GM21423 (cell line): ENCODE results near the gene STARD5.

Source experiments
- ATAC-seq: cut with Tn5 transposase; IDR thresholded peaks from one replicate; pipeline ENCODE4 v1.9.1; 2021; ENCODE audit warnings: mild to moderate bottlenecking, moderate library complexity; ENCODE audit not compliant: unreplicated experiment

The STARD5 gene

GRCh38 chr15:81294516-81294880 lies 29.4 kb downstream of the STARD5 start:
- no peak for ATAC-seq

GRCh38 chr15:81293728-81294515 lies 30.0 kb downstream of the STARD5 start:
- ATAC-seq = peak; percentile 53

DNA sequence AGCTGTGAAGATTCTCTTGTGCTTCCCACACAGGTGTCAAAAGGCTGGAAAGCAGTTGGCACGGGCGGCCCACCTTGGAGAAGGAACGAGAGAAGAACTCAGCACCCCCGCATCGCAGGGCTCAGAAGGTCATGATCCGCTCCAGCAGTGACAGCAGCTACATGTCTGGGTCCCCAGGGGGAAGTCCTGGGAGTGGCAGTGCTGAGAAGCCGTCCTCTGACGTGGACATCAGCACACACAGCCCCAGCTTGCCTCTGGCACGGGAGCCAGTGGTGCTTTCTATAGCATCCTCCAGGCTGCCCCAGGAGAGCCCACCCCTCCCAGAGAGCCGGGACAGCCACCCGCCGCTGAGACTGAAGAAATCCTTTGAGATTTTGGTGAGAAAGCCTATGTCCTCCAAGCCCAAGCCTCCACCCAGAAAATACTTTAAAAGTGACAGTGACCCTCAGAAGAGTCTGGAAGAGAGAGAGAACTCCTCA lies 31.4 kb downstream of the STARD5 start:
- peak; percentile 32 for ATAC-seq

- ATAC-seq = peak; percentile 0
Measured at GRCh38 chr15:81291916-81292522, 31.9 kb downstream of the STARD5 start.

DNA sequence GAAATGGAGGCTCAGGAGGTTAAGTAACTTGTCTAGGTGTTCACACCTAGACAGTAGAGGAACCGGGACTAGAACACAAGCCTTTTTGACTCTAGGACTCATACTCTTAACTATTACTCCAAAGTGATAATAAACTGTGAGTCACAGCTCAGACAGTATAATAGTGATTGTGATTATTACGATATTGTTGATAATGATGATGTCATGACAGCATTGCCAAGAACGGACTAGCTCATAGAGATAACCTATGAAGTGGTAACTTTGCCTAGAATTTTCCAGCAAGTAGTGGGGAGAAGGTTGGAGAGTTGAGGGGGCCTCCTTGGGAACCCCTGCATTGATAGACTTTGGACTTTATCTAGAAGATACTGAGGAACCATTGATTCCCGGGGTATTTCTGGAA lies 34.0 kb downstream of the STARD5 start:
- no peak for ATAC-seq

DNA sequence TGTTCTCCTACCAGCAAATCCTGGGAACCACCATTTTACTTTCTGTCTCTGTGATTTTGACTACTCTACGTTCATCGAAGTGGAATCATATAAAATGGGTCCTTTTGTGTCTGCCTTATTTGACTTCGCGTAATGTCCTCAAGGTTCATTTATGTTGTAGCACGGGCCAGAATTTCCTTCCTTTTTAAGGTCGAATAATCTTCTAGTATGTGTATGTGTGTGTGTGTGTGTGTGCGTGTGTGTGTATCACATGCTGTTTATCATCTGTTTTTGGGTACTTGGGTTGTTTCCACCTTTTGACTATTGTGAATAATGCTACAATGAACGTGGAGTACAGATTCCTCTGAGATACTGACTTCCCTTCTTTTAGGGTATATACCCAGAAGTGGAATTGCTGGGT lies 35.3 kb downstream of the STARD5 start:
- no peak for ATAC-seq

DNA sequence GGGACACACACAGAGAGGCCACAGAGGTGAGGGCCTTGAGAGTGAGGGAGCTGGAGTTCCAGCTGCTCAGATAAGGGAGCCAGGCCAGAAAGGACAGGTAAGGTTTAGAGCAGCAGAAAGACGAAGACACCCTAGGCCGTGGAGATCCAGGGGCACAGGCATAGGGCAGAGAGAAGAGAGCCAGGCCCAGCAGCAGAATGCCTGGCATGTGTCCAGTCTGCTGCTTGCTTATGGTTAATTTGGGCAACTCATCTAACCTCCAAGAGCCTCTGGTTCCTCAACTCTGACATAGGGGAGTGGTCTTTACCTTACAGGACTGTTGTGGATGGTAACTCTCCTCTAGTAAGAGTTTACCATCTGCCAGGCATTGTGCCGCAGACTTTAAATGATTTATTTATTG lies 35.9 kb downstream of the STARD5 start:
- ATAC-seq = no peak

- ATAC-seq = peak; percentile 40
Measured at GRCh38 chr15:81286621-81287121, 37.3 kb downstream of the STARD5 start.

- ATAC-seq = no peak
Measured at GRCh38 chr15:81285461-81285860, 38.5 kb downstream of the STARD5 start.

- ATAC-seq = peak; percentile 55
Measured at GRCh38 chr15:81284256-81285031, 39.5 kb downstream of the STARD5 start.

- no peak for ATAC-seq
Measured at GRCh38 chr15:81282911-81283310, 41.0 kb downstream of the STARD5 start.

DNA sequence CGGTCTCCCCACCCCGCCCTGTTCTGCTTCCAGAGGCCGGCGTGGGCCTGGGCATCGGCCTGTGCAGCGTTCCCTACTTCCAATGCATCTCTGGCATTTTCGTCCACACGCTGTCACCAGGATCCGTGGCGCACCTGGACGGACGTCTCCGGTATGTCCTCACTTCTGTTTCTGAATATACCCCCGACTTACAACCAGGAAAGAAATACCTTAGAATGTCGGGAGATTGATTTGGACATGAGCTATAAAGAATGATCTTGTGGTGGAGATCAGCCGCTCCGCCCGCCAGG lies 41.4 kb downstream of the STARD5 start:
- ATAC-seq = no peak

GRCh38 chr15:81281766-81282605 lies 42.0 kb downstream of the STARD5 start:
- ATAC-seq = no peak

DNA sequence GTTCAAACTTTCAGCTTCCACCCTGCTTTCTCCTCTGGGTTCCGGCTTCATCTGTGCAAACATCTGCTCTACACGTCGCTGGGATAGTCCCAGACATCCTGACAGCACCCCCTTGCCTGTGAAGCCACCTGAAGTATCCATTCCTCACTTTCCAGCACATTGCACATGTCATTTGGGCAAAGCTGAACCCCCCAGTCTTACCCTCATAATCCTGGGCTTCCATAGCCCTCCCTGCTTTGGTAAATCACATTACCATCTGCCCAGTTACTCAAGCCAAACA lies 42.5 kb downstream of the STARD5 start:
- ATAC-seq = no peak

DNA sequence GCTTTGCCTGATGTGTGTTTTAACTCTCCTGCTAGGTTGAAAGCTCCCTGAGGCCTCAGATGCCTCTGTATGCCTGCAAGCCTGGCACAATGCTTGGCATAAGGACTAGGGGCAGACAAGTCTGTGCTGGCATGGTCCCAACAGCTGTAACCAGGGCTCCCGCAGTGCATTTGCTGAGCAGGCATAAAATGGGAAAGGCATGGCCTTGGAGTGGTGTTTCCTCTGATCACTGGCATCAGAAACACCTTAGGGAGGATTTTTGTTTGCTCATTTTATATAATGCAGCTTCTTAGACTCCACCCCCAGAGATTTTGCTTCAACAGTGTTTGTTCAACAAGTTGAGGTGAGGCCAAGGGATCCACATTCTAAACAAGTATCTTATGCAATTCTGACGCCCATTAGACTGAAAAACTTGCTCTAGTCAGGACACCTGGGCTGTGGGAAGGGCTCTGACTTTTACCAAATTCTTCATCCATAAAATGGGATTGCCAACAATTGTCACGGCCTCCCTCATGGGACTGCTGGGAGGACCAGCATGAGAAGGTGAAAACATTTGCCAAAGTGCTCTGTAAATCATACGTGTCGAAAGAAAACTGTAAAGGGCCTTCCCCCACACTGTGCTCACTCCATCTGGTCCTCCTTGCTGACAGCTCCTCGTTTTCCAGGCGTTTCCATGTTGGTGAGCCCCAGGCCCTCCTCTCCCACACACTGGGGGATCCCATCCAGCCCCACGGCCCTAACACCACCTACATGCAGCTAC lies 43.1 kb downstream of the STARD5 start:
- ATAC-seq = no peak

GRCh38 chr15:81279621-81280485 lies 44.1 kb downstream of the STARD5 start:
- ATAC-seq = no peak

- no peak for ATAC-seq
Measured at GRCh38 chr15:81278306-81279029, 45.5 kb downstream of the STARD5 start.

- ATAC-seq = no peak
Measured at GRCh38 chr15:81277851-81278250, 46.1 kb downstream of the STARD5 start.

GRCh38 chr15:81276967-81277366 lies 47.0 kb downstream of the STARD5 start:
- ATAC-seq = no peak
